Inflammatory macrophage treated with lipopolysaccharide for 4 hours (primary cell): ENCODE results near the gene ADAMTSL3.
A peak's percentile ranks its signal among the peaks of the same experiment; 100 is the strongest.

ENCODE experiments used
- DNase-seq: peaks from one replicate; pipeline ENCODE4 v3.0.0-alpha.2; 2020

Gene ADAMTSL3, protein sequence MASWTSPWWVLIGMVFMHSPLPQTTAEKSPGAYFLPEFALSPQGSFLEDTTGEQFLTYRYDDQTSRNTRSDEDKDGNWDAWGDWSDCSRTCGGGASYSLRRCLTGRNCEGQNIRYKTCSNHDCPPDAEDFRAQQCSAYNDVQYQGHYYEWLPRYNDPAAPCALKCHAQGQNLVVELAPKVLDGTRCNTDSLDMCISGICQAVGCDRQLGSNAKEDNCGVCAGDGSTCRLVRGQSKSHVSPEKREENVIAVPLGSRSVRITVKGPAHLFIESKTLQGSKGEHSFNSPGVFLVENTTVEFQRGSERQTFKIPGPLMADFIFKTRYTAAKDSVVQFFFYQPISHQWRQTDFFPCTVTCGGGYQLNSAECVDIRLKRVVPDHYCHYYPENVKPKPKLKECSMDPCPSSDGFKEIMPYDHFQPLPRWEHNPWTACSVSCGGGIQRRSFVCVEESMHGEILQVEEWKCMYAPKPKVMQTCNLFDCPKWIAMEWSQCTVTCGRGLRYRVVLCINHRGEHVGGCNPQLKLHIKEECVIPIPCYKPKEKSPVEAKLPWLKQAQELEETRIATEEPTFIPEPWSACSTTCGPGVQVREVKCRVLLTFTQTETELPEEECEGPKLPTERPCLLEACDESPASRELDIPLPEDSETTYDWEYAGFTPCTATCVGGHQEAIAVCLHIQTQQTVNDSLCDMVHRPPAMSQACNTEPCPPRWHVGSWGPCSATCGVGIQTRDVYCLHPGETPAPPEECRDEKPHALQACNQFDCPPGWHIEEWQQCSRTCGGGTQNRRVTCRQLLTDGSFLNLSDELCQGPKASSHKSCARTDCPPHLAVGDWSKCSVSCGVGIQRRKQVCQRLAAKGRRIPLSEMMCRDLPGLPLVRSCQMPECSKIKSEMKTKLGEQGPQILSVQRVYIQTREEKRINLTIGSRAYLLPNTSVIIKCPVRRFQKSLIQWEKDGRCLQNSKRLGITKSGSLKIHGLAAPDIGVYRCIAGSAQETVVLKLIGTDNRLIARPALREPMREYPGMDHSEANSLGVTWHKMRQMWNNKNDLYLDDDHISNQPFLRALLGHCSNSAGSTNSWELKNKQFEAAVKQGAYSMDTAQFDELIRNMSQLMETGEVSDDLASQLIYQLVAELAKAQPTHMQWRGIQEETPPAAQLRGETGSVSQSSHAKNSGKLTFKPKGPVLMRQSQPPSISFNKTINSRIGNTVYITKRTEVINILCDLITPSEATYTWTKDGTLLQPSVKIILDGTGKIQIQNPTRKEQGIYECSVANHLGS (N-terminal part only)

DNA sequence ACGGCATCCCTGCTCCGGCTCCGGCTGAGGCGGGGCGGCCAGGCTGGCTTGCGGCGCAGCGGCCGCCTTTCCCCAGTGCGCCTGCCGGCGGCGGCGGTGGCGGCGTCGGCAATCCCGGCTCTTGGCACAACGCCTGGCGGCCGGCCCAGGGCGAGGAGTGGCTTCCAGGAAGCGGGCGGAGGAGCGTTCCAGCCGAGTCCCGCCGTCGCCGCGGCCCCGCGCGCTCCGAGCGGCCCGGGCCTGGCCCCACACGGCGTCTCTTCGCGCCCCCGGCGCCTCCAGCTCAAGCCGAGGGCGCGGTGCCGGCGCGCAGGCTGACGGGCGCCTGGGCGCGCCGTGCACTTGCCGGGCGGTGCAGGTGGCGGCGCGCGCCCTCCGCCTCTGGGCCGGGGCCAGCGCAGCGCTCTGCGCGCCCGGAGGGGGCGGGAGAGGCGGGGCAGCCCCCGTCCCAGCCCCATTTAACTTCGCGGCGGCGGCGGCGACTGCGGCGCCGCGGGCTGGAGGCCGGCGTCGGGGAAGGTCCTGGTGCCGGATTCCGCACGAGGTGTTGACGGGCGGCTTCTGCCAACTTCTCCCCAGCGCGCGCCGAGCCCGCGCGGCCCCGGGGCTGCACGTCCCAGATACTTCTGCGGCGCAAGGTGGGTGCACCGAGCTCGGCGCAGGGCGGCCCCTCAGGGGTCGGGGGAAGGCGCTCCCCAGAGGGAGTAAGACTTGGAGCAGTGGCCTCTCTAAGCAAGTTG is at the start of gene ADAMTSL3:
Gene ADAMTSL3 (plus strand): TSS at position 485 of the 740 bp plus-strand sequence. CDS start 1,639 bp downstream, outside the sequence.
- DNase-seq, result no peak

DNA sequence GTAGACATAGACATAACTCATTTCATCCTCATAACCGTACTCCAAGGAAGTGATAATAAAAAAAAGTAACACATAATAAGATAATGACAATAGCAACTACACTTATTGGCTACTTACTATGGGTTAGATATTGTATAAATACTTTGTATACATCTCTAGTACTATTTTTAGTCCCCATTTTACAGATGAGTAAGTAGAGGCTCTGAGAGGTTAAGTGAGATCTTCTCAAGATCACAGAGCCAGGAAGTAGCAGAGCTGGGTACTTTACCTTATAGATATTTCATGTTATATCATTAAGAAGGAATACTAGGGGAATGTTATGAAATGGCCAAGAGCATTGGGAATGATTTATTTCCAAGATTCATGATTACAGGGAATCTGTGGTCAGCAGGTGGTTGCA is 49.4 kb upstream of the ADAMTSL3 start:
- no peak for DNase-seq

DNA sequence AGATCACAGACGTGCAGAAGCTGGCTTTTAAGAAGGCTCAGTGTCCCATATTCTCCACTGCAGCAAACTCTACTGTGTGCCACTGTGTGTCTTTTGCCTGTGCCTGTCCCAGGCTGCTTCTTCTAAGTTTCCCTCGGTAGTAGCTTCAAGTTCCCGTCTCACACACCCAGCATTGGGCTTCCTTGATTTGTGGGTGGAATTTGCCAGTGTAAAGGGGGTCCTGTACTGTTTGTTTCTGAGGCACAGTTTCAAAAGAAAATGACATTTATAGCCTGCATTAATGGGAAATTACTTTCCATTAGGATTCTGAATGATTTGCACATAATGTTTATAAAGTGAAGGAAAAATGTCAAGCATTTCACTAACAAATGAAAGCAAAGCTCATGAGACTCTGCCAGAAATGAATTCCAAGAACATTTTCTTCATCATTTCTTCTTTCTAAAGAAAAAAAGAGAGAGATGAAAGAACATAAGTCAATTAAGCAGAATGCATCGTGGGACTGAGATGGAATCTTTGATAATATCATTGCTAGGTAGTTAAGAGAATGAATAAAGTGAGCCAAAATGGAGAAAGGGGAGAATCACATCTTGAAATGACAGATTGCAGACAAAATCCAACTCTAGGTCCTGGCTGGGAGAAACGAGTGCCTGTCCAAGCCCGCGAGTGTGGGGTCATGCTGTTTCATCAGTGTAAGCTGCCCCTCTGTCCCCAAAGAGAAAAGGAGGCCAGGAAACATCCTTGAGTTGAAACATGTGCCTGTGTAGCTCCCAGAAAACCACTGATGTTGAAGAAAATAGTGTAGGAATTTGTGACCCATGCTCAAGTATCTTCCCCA is 48.6 kb upstream of the ADAMTSL3 start:
- no peak for DNase-seq

DNA sequence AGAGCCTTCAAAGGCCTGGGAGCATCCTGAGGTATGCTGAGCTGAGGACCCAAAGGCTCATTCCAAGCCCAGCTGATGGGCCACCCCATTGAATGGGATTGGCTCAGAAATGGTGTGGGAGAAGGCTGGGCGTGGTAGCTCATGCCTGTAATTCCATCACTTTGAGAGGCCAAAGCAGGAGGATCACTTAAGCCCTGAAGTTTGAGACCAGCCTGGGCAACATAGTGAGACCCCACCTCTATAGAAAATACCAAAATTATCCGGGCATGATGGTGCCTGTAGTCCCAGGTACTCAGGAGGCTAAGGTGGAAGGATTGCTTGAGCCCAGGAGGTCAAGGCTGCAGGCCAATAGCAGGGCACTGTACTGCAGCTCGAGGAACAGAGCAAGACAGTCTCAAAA is 43.8 kb upstream of the ADAMTSL3 start:
- no peak for DNase-seq

DNA sequence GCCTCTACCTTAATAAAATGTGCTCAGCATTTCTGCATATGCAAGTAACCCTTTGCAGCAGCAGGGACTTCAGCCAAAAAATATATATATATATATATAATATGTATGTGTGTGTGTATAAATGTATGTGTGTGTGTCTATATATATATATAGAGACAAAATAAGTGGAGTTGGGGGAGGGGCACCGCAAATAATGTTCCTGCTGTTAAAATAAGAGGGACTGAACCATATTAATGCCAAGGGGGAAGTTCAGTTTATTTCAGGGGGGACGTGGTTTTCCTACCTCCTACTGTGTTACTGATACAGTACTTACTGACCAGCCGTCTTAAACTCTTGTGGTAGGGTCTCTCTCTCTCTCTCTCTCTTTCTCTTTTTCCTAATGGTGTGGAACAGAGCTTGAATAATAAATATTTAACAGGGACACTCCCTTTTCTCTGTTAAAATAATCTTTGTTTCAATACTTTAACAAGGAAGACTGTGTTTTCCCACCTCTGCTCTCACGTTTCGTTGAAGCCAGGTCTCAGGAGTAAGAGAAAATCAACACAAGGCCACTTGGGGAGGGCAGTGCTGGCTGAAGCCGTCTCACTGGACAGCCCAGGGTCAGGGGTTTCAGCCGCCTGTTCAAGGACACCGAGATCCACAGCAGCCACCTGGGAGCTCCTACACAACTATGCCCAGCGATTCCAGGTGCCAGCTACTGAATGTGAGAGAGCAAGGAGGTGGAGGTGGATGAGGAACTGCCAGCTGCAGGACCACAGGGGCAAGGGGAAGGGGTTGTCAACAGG is 42.8 kb upstream of the ADAMTSL3 start:
- DNase-seq, result no peak

DNA sequence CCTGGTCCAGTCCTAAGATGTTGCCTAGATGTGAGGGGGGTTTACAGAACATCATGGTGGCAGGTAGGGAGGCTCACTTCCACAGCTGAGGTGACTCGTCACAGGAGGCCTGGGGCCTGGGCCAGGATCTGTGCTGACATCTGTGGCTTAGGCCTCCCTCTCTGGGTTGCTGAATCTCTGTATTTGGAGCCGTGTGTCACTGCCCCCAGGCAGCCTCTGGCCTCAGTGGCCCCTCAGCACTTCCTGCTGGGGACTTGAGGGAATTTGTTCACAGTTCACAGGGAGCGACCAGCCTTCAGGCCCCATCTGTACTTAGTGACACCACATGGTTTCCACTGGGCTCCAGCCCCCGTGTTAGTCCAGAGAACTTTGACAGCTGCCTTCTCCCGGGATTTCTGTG is 41.7 kb upstream of the ADAMTSL3 start:
- no peak for DNase-seq

DNA sequence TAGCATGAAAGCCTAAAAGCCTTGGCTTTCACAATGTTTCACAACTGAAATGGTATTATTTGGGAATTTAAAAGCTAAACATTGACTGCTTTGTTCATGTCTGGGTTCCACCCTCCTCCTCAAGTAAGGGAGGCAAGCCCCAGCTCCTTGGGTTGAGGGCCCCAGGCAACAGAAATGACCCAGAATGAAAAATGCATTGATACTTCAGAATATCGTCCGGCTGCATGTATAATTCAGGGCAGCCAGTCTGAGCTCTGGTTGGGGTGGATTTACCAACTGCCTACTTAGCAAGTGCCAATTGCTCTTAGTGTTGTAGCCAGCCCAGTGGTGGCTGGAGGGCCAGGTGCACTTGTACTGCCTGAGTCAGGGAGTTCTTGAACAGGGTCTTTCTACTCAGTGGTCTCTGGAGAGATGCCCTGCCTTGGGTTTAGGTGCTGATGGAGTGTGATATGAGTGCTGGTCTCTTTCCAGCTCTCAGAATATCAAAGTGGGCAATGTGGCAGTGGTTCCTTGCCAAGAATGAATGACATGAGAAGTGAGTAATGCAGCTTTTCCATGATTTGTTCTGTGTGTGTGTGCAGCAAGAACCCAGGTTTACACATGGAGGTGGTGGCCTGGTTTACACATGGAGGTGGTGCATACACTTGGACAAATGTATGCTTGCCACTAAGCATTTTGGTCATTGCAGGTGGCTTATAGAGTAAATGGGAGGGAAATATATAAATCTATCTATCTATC is 40.9 kb upstream of the ADAMTSL3 start:
- DNase-seq, result no peak

DNA sequence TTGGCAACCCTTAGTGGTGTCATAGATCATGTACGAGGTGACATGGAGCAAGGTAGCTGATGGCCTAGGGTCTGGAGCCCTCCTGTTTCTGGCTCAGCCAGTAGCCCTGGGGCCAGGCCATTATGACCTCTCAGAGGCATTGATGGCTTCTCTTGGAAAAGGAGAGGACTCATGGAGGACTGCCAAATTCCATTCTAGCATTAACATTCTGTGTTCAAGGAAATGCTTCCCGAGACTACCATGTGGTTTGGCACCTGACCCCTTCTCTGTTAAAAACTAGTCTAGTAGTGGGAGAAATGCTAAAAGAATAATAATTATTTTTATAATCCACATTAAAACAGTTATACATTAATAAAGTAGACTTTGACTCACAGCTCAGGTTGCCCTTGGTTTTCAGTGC is 40.2 kb upstream of the ADAMTSL3 start:
- no peak for DNase-seq

DNA sequence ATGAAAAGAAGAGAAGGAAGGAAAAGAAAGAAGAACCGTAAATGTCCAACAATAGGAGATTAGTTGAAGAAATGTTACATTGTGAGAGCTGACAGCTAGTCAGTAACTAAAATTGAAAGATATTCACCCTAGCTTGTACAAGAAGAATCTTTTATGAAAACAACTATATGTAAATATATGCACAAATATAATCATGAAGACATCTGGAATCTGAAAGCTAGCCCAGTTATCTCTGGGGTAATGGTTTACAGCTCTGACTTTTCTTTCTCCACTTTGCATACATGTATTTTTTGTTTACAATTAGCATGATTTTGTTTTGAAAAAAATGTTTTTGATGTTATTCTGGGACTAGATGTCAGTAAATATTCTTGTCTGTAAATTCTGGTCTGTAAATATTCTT is 37.1 kb upstream of the ADAMTSL3 start:
- DNase-seq, result no peak

DNA sequence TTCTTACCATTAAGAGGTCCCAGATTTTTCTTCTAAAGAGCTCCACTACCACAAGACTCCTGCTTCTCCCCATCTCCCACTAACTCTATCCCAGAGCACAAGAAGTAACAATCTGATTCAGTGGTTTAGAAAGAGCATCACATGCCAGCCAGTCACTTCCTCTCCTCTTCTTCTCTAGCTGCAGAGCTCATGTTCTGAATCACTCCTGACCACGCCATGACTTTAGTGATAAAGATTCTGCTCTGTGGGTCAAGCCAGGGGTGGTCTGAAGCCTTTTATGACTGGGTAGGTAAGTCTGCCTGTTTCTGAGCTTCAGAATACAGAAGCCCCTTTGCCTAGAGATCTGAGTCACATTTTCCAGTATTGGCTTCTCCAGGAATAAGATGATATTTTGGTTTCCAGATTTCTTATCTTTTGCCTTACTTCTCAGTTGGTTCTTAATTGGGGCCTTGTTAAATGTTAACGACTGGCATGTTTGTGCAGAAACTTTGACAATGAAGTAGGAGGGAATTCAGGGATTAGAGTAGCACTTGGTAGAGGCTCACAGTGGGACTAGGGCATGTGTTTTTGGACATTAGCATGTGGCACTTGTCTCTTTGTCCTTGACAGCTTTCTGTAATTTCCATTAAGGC is 27.6 kb upstream of the ADAMTSL3 start:
- peak; percentile 1 for DNase-seq

DNA sequence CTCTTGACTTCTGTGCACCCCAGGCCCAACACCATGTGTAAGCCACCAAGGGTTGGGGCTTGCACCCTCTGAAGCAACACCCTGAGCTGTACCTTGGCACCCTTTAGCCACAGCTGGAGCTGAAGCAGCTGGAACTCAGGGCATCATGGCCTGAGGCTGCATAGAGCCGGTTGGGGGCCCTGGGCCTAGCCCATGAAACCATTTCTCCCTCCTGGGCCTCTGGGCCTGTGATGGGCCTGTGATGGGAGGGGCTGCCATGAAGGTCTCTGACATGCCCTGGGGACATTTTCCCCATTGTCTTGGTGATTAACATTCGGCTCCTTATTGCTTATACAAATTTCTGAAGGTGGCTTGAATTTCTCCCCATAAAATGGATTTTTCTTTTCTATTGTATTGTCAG is 22.4 kb upstream of the ADAMTSL3 start:
- no peak for DNase-seq

DNA sequence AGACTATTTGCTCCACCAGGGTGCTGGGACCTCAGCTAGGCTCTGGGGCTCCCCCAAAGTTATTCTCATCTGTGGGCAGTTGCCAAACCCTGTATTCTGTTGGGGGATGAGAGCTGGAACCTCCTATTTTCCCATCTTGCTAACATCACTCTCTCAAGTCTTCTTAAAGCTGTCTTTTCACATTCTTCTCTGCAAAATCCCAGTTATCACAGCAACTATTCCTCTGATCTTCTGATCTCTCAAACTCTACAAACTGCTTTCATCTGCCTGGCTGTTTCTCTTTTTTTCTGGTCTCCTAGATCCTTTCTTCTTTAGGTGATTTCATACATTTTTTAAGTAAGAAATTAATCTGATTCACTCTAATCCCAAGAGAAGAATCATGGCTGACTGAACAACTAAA is 10.7 kb upstream of the ADAMTSL3 start:
- DNase-seq, result no peak

DNA sequence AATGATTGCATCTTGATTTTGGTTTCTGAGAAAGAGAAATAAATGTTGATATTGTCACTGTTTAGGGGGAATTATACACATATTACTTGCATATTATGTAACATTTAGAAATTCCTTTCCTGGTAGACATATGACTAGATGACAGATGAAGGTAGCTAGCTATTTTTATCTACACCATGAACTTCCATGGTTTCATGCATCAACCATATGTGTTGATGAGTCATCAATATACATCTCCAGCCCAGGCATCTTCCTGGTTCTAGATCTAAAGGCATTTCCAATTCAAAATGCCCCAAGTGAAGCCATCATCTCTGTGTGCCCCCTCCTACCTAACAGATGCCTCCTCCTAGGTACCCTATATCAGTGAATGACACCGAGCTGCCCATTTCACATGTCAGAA is 9.5 kb upstream of the ADAMTSL3 start:
- DNase-seq, result no peak

DNA sequence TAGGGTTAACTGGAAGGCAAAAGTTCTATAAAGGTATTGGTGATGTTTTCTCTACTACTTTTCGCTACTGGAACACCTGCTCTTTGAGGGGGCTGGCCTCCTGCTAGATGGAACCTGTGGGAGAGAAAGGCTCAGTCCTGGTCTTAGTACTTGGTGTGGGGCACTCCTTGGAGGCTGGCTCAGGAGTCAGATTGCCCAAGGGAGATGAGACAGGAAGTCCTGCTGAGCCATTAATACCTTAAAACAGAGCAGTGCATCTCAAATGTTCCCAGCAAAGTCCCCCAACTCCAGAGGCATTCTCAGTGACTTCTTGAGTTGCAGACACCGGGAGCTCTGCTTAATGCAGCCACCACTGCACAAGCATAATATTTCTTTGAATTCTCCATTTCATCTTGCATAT is 3.1 kb upstream of the ADAMTSL3 start:
- no peak for DNase-seq

DNA sequence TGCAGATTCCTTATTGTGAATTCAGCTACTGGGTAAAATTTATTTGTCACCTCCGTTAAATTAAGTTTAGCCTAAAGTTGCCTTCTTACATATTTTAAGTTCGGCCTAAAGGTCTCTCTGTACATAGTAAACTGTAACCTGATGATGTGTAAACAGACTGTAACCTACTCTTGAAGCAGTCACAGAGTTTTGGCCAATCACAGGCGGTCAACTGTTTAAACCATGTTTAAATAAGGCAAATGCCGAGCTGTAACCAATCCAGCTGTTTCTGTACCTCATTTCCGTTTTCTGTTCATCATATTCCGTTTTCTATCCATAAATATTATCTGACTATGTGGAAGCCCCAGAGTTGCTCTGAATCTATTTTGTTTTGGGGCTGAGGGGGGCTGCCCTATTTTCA is 2.4 kb upstream of the ADAMTSL3 start:
- DNase-seq, result no peak

DNA sequence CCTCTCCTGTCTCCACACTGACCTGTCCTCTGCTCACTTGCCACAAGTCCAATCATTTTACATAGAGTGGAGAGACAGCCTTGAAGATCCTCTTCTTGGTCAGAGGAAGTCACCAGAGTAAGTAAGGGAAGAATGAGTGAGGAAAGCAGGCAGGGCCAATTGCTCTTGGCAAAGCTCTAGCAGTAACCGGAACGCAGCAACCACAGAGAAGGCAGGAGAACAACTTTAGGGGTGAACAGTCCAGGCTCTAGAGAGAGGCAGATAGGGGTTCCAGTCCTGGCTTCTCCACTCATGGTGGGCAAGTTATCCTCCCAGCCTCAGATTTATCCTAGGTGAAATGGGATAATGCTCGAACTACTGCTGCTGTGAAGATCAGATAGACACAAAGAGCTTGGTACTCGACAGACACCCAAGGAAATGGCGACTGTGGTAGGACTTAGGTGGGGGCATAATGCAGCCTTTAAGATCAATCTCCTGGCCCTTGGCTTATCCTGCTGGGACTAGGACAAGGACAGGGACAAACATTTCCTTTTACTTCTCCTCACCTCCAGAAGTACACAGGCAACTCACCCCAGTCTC is 1.2 kb upstream of the ADAMTSL3 start:
- DNase-seq, result no peak

DNA sequence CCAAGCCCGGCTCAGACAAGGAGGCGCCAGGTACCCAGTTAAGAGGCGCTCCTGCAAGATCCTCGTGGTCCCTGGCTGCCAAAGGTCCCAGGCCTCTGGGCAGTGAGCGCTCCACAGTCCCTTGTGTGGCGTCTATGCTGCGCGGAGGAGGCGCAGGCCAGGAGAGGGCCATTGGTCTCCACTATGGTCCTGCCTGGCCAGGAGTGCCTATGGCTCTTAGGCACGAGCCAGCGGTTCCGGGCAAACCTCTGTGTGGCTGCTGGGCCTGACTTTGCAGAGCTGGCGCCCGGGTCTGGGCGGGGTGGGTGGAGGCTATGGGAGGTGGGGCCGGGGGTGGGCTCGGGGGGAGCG is 660 bp upstream of the ADAMTSL3 start:
- no peak for DNase-seq

DNA sequence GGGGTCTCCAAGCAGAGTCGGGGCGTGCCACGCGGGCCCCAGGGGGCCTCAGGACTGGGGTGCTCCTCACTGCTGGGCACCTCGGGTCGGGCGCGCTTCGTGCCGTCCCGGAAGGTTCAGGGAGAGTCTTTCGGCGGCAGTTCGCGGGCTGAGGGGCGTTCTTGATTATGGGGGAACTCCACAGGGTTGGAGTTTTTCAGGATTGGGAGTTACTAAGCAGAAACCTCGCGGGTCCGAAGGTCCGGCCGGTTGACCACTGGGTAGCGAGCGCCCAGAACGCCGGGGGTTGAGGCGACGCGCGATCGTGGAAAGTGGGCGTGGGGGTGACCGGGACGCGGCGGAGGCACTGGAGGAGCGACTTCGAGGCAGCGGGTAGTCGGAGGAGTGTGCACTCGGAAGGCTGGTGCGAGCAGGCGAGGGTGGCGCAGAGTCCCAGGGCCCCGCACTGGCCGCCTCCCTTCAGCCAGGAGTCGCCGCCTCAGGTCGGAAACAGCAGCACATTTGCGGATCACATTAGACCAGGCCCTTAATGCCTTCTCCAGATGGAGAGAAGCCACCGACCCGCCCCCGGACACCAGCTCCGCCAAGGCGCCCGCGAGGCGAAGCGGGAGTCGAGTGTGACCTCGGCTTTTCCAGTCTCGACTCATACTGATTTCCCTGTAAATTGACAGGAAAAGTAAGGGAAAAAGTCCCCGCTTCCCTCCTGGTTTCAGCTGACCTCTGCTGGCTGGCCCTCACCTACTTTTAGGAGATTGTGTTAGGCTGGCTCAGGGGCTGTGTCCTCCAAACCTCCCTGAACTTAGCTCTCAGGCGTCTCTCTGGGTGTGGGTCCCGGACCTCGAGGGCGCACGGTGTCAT is 685 bp downstream of the ADAMTSL3 start:
- no peak for DNase-seq
